PC-9 (cell line): ENCODE measurements around the gene FAM221B. TPM values are rescaled to one million over a fixed set of nuclear protein-coding genes. Genes with fewer than 3 reads are reported as not detected.

Experiments used
- BruUV-seq: library from RNA; stranded (reverse); fragments of 400-500 nt; replicated peaks from 2 replicates; lab custom pipeline; 2021; lab: Mats Ljungman, UMichigan
- CTCF ChIA-PET: fragments of 300-600 bp; sonication (Branson Sonifier 250); formaldehyde crosslinking; loops from one replicate; lab custom pipeline; 2022; ENCODE audit warnings: antibody characterized with exemption; lab: Charles Lee
- POLR2A ChIA-PET: fragments of 300-600 bp; sonication (Branson Sonifier 250); formaldehyde crosslinking; loops from one replicate; lab custom pipeline; 2022; ENCODE audit warnings: antibody characterized with exemption; ENCODE audit not compliant: unreplicated experiment; lab: Charles Lee
- DNase-seq, 2 experiments: peaks; one replicate each; pipeline versions ENCODE4 v3.0.0 to v3.0.0-alpha.2; 2015 to 2022; ENCODE audit warnings: mixed read lengths in 1 of 2
- H2AFZ ChIP-seq: fragments of 200-600 bp; sonication (generic); 2 replicates; pipeline ENCODE4 v1.8.1; 2017; ENCODE audit warnings: antibody characterized with exemption
- H3F3A ChIP-seq: fragments of 200-600 bp; sonication (generic); 2 replicates; pipeline ENCODE4 v1.8.1; 2017; ENCODE audit warnings: antibody characterized with exemption, mild to moderate bottlenecking, low read depth; ENCODE audit not compliant: insufficient read depth
- H3K27ac ChIP-seq: fragments of 200-600 bp; sonication (generic); 2 replicates; pipeline ENCODE4 v1.6.1; 2016; ENCODE audit warnings: mixed run types
- H3K27me3 ChIP-seq: fragments of 200-600 bp; sonication (generic); 2 replicates; pipeline ENCODE4 v1.6.1; 2016; ENCODE audit warnings: low read depth, mixed run types; ENCODE audit not compliant: insufficient read depth
- H3K36me3 ChIP-seq: fragments of 200-600 bp; sonication (generic); 2 replicates; pipeline ENCODE4 v1.6.1; 2016; ENCODE audit warnings: low read depth, mixed run types
- H3K4me1 ChIP-seq: fragments of 200-600 bp; sonication (generic); replicated peaks from 2 replicates; pipeline ENCODE4 v1.6.1; 2016; ENCODE audit warnings: mixed run types; ENCODE audit not compliant: insufficient read depth
- H3K4me2 ChIP-seq: fragments of 200-600 bp; sonication (generic); 2 replicates; pipeline ENCODE4 v1.6.1; 2017; ENCODE audit warnings: mixed run types
- H3K4me3 ChIP-seq: fragments of 200-600 bp; sonication (generic); 2 replicates; pipeline ENCODE4 v1.6.1; 2016; ENCODE audit warnings: mixed run types
- H3K79me2 ChIP-seq: fragments of 200-600 bp; sonication (generic); 2 replicates; pipeline ENCODE4 v1.6.1; 2017; ENCODE audit warnings: low read depth, mixed run types
- H3K9me2 ChIP-seq: fragments of 200-600 bp; sonication (generic); 2 replicates; pipeline ENCODE4 v1.8.1; 2017; ENCODE audit warnings: mild to moderate bottlenecking; ENCODE audit not compliant: insufficient read depth
- H3K9me3 ChIP-seq: fragments of 200-600 bp; sonication (generic); 2 replicates; pipeline ENCODE4 v1.8.1; 2016; ENCODE audit warnings: low read depth; ENCODE audit not compliant: insufficient read depth
- H4K20me1 ChIP-seq: fragments of 200-600 bp; sonication (generic); 2 replicates; pipeline ENCODE4 v1.8.1; 2017; ENCODE audit not compliant: insufficient read depth
- EZH2 ChIP-seq: fragments of 200-600 bp; sonication (generic); IDR thresholded peaks from 2 replicates; pipeline ENCODE4 v1.8.0; 2017; ENCODE audit warnings: antibody characterized with exemption, low read depth
- intact Hi-C: fragments of 100-400 bp; cut with micrococcal nuclease; formaldehyde crosslinking; loops from one replicate; pipeline ENCODE4 v1.10.0; 2022; ENCODE audit not compliant: unreplicated experiment
- total RNA-seq: library from RNA; stranded (reverse); gene quantifications from 2 replicates; pipeline ENCODE4 v1.2.3, GENCODE V29; 2021
- TF ChIP-seq, protein P1 (sequence below): fragments of 200-600 bp; sonication (generic); conservative IDR thresholded peaks from 2 replicates; pipeline ENCODE4 v1.6.1; 2017; ENCODE audit warnings: mixed run types, antibody characterized with exemption, mild to moderate bottlenecking, moderate library complexity

FAM221B gene
- total RNA-seq, 1 experiment from 2014 or later: not detected

DNA sequence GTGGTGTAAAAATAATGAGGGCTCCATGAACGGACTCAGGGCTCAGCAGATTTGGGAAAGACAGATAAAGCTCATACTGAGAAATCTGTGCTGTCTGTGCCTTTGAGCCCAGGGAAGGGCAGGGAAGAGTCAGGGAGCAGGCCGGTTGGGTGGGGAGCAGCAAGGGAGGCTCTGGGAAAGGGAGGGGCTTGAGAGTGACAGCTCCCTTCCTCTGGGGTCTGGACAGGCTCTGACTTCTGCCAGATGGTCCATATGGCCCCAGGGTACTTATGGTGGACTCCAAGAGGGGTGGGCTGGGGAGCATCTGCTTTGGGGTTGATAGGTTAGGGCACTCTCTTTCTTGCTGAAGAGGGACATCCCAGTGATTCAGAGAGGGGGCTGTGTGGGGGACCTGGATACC is 35.1 kb downstream of the FAM221B start:
- Histone ChIP-seq H3F3A (no peaks in the 10 kb centered on the region; the same call in 1 of the 2 replicates), H3K79me2 (no peaks in the 10 kb centered on the region), H3K9me2 (no peaks in the 10 kb centered on the region), H3K27me3 (no peaks in the 10 kb centered on the region), H2AFZ (no peak overlapping the region), H3K9me3 (no peaks in the 10 kb centered on the region), H3K4me2 (no peak overlapping the region), H3K36me3 (no peaks in the 10 kb centered on the region), H3K4me3 (no peak overlapping the region), H4K20me1 (no peaks in the 10 kb centered on the region), H3K4me1 (0 out of 2 replicates have a peak, but pooled peaks cover 7% of the 10 kb centered on the region), H3K27ac (no peak overlapping the region)
- intact Hi-C loops: no loop called here
- DNase-seq: no peak
- POLR2A ChIA-PET: no interaction called here
- no TSS peak for BruUV-seq
- no peak for TF ChIP-seq EZH2
- TF ChIP-seq, protein P1, sequence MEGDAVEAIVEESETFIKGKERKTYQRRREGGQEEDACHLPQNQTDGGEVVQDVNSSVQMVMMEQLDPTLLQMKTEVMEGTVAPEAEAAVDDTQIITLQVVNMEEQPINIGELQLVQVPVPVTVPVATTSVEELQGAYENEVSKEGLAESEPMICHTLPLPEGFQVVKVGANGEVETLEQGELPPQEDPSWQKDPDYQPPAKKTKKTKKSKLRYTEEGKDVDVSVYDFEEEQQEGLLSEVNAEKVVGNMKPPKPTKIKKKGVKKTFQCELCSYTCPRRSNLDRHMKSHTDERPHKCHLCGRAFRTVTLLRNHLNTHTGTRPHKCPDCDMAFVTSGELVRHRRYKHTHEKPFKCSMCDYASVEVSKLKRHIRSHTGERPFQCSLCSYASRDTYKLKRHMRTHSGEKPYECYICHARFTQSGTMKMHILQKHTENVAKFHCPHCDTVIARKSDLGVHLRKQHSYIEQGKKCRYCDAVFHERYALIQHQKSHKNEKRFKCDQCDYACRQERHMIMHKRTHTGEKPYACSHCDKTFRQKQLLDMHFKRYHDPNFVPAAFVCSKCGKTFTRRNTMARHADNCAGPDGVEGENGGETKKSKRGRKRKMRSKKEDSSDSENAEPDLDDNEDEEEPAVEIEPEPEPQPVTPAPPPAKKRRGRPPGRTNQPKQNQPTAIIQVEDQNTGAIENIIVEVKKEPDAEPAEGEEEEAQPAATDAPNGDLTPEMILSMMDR: no peak
- CTCF ChIA-PET: no interaction called here

DNA sequence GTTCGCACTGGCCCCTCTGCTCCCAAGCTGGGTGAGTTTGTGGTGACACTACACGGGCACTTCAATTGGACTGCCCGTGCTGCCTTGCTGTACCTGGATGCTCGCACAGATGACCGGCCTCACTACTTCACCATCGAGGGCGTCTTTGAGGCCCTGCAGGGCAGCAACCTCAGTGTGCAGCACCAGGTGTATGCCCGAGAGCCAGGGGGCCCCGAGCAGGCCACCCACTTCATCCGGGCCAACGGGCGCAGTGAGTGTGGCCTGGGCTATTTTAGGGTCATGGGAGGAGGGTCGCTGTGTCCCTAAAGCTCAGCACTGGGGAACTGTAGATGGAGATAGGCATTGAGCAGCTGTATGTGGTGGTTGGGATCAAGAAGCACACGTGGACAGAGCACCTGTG is 35.7 kb downstream of the FAM221B start:
- Histone ChIP-seq H3K79me2 (no peaks in the 10 kb centered on the region), H3K4me1 (0 out of 2 replicates have a peak, but pooled peaks cover 7% of the 10 kb centered on the region), H3K4me3 (no peak overlapping the region), H3F3A (no peaks in the 10 kb centered on the region; the same call in 1 of the 2 replicates), H3K4me2 (no peak overlapping the region), H3K9me3 (no peaks in the 10 kb centered on the region), H3K36me3 (no peaks in the 10 kb centered on the region), H4K20me1 (no peaks in the 10 kb centered on the region), H3K9me2 (no peaks in the 10 kb centered on the region), H2AFZ (no peak overlapping the region), H3K27me3 (no peaks in the 10 kb centered on the region), H3K27ac (no peak overlapping the region)
- TF ChIP-seq, protein P1: no peak
- TF ChIP-seq EZH2: no peak
- BruUV-seq: no TSS peak
- ChIA-PET CTCF (no interaction called here), POLR2A (no interaction called here)
- intact Hi-C loops: no loop called here
- DNase-seq: no peak

DNA sequence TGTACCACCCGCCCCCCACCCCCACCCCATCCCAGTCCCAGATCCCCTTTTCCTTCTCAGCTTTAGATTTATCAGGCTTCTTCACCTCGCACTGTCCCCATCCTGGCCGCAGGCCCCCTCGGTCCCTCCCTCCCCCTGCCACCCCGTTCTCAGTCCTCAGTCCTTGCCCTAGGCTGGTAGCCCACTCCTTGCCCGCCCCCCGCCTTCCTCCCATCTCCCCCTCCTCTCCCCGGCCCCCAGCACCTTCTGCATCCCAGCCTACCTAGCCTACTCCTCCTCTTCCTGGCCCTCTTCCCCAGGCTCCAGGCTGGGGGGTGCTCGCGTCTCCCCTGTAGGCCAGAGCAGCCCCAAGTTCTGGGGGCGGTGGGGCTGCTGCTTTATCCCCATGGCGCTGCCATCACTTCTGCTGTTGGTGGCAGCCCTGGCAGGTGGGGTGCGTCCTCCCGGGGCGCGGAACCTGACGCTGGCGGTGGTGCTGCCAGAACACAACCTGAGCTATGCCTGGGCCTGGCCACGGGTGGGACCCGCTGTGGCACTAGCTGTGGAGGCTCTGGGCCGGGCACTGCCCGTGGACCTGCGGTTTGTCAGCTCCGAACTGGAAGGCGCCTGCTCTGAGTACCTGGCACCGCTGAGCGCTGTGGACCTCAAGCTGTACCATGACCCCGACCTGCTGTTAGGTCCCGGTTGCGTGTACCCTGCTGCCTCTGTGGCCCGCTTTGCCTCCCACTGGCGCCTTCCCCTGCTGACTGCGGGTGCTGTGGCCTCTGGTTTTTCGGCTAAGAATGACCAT is 36.3 kb downstream of the FAM221B start:
- Histone ChIP-seq H3K9me3 (no peaks in the 10 kb centered on the region), H3K36me3 (no peaks in the 10 kb centered on the region), H3K79me2 (no peaks in the 10 kb centered on the region), H3K27me3 (no peaks in the 10 kb centered on the region), H3K9me2 (no peaks in the 10 kb centered on the region), H4K20me1 (no peaks in the 10 kb centered on the region), H2AFZ (no peak overlapping the region), H3F3A (peaks cover 4% of the 10 kb centered on the region; the same call in 1 of the 2 replicates), H3K4me3 (no peak overlapping the region), H3K27ac (no peak overlapping the region), H3K4me2 (no peak overlapping the region), H3K4me1 (0 out of 2 replicates have a peak, but pooled peaks cover 7% of the 10 kb centered on the region)
- intact Hi-C loops: no loop called here
- ChIA-PET POLR2A (no interaction called here), CTCF (no interaction called here)
- no TSS peak for BruUV-seq
- TF ChIP-seq EZH2: no peak
- TF ChIP-seq, protein P1: no peak
- no peak for DNase-seq
